PC-9 (cell line): ENCODE data around the gene MVP. TPM values are rescaled to one million over a fixed set of nuclear protein-coding genes. Genes with fewer than 3 reads are reported as not detected.

Source experiments
- BruUV-seq: library from RNA; stranded (reverse); fragments of 400-500 nt; replicated peaks from 2 replicates; lab custom pipeline; 2021; lab: Mats Ljungman, UMichigan
- CTCF ChIA-PET: fragments of 300-600 bp; sonication (Branson Sonifier 250); formaldehyde crosslinking; loops from one replicate; lab custom pipeline; 2022; ENCODE audit warnings: antibody characterized with exemption; lab: Charles Lee
- POLR2A ChIA-PET: fragments of 300-600 bp; sonication (Branson Sonifier 250); formaldehyde crosslinking; loops from one replicate; lab custom pipeline; 2022; ENCODE audit warnings: antibody characterized with exemption; ENCODE audit not compliant: unreplicated experiment; lab: Charles Lee
- DNase-seq, 2 experiments: peaks; one replicate each; pipeline versions ENCODE4 v3.0.0 to v3.0.0-alpha.2; 2015 to 2022; ENCODE audit warnings: mixed read lengths in 1 of 2
- H2AFZ ChIP-seq: fragments of 200-600 bp; sonication (generic); 2 replicates; pipeline ENCODE4 v1.8.1; 2017; ENCODE audit warnings: antibody characterized with exemption
- H3F3A ChIP-seq: fragments of 200-600 bp; sonication (generic); 2 replicates; pipeline ENCODE4 v1.8.1; 2017; ENCODE audit warnings: antibody characterized with exemption, mild to moderate bottlenecking, low read depth; ENCODE audit not compliant: insufficient read depth
- H3K27ac ChIP-seq: fragments of 200-600 bp; sonication (generic); 2 replicates; pipeline ENCODE4 v1.6.1; 2016; ENCODE audit warnings: mixed run types
- H3K27me3 ChIP-seq: fragments of 200-600 bp; sonication (generic); 2 replicates; pipeline ENCODE4 v1.6.1; 2016; ENCODE audit warnings: low read depth, mixed run types; ENCODE audit not compliant: insufficient read depth
- H3K36me3 ChIP-seq: fragments of 200-600 bp; sonication (generic); 2 replicates; pipeline ENCODE4 v1.6.1; 2016; ENCODE audit warnings: low read depth, mixed run types
- H3K4me1 ChIP-seq: fragments of 200-600 bp; sonication (generic); replicated peaks from 2 replicates; pipeline ENCODE4 v1.6.1; 2016; ENCODE audit warnings: mixed run types; ENCODE audit not compliant: insufficient read depth
- H3K4me2 ChIP-seq: fragments of 200-600 bp; sonication (generic); 2 replicates; pipeline ENCODE4 v1.6.1; 2017; ENCODE audit warnings: mixed run types
- H3K4me3 ChIP-seq: fragments of 200-600 bp; sonication (generic); 2 replicates; pipeline ENCODE4 v1.6.1; 2016; ENCODE audit warnings: mixed run types
- H3K79me2 ChIP-seq: fragments of 200-600 bp; sonication (generic); 2 replicates; pipeline ENCODE4 v1.6.1; 2017; ENCODE audit warnings: low read depth, mixed run types
- H3K9me2 ChIP-seq: fragments of 200-600 bp; sonication (generic); 2 replicates; pipeline ENCODE4 v1.8.1; 2017; ENCODE audit warnings: mild to moderate bottlenecking; ENCODE audit not compliant: insufficient read depth
- H3K9me3 ChIP-seq: fragments of 200-600 bp; sonication (generic); 2 replicates; pipeline ENCODE4 v1.8.1; 2016; ENCODE audit warnings: low read depth; ENCODE audit not compliant: insufficient read depth
- H4K20me1 ChIP-seq: fragments of 200-600 bp; sonication (generic); 2 replicates; pipeline ENCODE4 v1.8.1; 2017; ENCODE audit not compliant: insufficient read depth
- CTCF ChIP-seq: fragments of 200-600 bp; sonication (generic); conservative IDR thresholded peaks from 2 replicates; pipeline ENCODE4 v1.6.1; 2017; ENCODE audit warnings: mixed run types, antibody characterized with exemption, mild to moderate bottlenecking, moderate library complexity
- EZH2 ChIP-seq: fragments of 200-600 bp; sonication (generic); IDR thresholded peaks from 2 replicates; pipeline ENCODE4 v1.8.0; 2017; ENCODE audit warnings: antibody characterized with exemption, low read depth
- intact Hi-C: fragments of 100-400 bp; cut with micrococcal nuclease; formaldehyde crosslinking; loops from one replicate; pipeline ENCODE4 v1.10.0; 2022; ENCODE audit not compliant: unreplicated experiment
- total RNA-seq: library from RNA; stranded (reverse); gene quantifications from 2 replicates; pipeline ENCODE4 v1.2.3, GENCODE V29; 2021

Gene MVP
- total RNA-seq, 1 experiment from 2014 or later: 208 TPM

DNA sequence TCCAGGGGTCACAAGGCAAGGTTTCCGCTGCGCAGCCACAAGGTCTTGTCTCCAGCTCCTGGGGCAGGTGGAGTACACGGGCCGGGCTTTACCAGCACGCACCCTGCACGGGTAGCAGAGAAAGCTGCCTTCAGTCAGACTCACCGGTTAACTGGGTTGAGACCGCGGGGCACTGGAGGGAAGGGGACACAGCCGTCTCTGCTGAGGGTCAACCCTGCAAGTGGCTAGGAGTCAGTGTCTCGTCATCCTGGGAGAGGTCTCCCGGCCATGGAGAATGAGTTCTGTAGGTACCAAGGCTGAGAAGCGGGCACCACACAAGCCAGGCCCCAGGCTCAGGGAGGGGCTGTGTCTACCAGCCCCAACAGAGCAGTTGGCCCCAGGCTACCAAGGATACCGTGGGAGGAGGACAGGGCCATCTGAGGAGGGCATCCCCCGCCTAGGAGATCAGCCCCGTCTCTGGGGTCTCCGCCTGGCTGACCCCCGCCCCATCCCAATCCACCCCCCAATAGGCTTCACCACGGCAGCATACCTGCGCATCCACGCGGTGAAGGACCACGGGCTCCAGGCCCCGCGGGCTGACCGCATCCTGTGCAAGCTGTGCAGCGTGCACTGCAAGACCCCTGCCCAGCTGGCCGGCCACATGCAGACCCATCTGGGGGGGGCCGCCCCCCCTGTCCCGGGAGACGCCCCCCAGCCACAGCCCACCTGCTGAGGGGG lies 11.1 kb upstream of the MVP start:
- no peak overlapping the region for H2AFZ ChIP-seq
- peaks cover 17% of the 10 kb centered on the region for H3K79me2 ChIP-seq
- H3K27me3 ChIP-seq: no peaks in the 10 kb centered on the region
- 0 out of 2 replicates have a peak, but pooled peaks cover 9% of the 10 kb centered on the region for H3K36me3 ChIP-seq
- peaks cover 42% of the 10 kb centered on the region for H3K4me1 ChIP-seq
- peaks cover 60% of the 10 kb centered on the region for H3F3A ChIP-seq
- H3K4me3 ChIP-seq: peak overlapping the region; percentile 58; the same call in 1 of the 2 replicates
- TF ChIP-seq EZH2 (no peak), CTCF (no peak)
- no TSS peak for BruUV-seq
- no peak overlapping the region for H3K27ac ChIP-seq
- H3K4me2 ChIP-seq: peak overlapping the region; percentile 79
- DNase-seq: no peak
- H4K20me1 ChIP-seq: peaks cover 10% of the 10 kb centered on the region; the same call in 1 of the 2 replicates
- intact Hi-C loops: no loop called here
- H3K9me3 ChIP-seq: no peaks in the 10 kb centered on the region
- CTCF ChIA-PET: interaction anchor here (1.5 kb wide), 1 partner anchor 39 kb away, joined by 10 read pairs; no protein-coding TSS in a partner anchor
- H3K9me2 ChIP-seq: no peaks in the 10 kb centered on the region
- POLR2A ChIA-PET: interaction anchor here (0.5 kb wide), 1 partner anchor 107 kb away, joined by 20 read pairs; no protein-coding TSS in a partner anchor

DNA sequence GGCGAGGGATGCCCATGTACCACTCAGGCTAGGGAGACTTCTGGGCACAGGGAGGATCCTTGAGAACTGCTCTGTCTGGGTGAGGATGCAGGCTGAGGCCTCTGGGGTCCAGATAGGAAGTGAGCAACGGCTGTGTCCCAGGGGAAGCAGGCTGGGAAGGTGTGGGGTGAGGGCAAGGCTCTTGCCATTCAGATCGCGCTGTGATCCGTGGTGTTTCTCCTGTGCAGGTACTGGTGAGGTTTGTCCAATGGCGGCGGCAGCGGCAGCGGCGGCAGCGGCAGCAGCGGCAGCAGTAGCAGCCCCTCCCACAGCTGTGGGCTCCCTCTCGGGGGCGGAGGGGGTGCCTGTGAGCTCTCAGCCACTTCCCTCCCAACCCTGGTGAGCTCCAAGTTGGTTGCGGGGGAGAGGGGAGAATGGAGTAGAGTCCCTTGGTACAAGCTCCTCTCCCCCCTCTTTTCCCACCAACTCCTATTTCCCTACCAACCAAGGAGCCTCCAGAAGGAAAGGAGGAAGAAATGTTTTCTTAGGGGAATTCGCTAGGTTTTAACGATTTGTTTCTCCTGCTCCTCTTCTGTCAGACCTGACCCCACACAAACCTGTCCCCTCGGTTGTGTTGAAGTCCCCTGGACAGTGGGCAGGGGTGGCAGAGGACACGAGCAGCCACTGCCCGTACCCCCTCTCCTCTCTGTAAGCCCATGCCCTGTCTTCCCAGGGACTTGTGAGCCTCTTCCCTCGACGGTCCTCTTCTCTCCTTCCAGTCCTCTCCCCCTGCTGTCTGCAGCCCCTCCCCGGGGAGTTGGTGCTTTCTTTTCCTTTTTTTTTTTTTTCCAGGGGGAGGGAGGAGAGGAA lies 10.2 kb upstream of the MVP start:
- H4K20me1 ChIP-seq: peaks cover 10% of the 10 kb centered on the region; the same call in 1 of the 2 replicates
- H3K9me2 ChIP-seq: no peaks in the 10 kb centered on the region
- ChIA-PET CTCF (no interaction called here), POLR2A (no interaction called here)
- H3K4me1 ChIP-seq: peaks cover 39% of the 10 kb centered on the region
- H2AFZ ChIP-seq: no peak overlapping the region
- TF ChIP-seq EZH2: no peak
- no peak for TF ChIP-seq CTCF
- peaks cover 17% of the 10 kb centered on the region for H3K79me2 ChIP-seq
- H3K27ac ChIP-seq: no peak overlapping the region
- H3F3A ChIP-seq: peaks cover 57% of the 10 kb centered on the region
- no peaks in the 10 kb centered on the region for H3K9me3 ChIP-seq
- H3K4me2 ChIP-seq: peak overlapping the region; percentile 91; the same call in 1 of the 2 replicates
- no TSS peak for BruUV-seq
- intact Hi-C loops: loop anchor here (2.0 to 10.0 kb wide), 2 partner anchors 185 to 215 kb away; partner anchors contain the start of gene HIRIP3
- DNase-seq: no peak
- H3K36me3 ChIP-seq: 0 out of 2 replicates have a peak, but pooled peaks cover 9% of the 10 kb centered on the region
- no peaks in the 10 kb centered on the region for H3K27me3 ChIP-seq
- no peak overlapping the region for H3K4me3 ChIP-seq

DNA sequence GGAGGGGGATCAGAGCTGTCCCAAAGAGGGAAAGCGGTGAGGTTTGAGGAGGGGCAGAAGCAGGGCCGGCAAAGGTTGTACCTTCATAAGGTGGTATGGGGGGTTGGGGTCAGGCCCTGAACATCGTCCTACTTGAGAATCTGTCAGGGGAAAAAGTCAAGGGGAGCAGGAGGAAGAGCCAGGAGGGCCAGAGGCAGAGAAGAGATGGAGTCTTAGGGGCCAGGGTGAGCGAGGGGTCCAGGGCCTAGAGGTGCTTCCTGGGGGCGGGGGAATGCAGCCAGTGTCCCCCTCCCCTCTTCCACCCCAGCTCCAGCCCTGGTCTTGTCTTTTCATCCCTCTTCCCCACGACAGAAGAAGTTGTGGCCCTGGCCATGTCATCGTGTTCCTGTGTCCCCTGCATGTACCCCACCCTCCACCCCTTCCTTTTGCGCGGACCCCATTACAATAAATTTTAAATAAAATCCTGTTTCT lies 9.5 kb upstream of the MVP start:
- Histone ChIP-seq H3K9me2 (no peaks in the 10 kb centered on the region), H3K9me3 (no peaks in the 10 kb centered on the region), H3F3A (peaks cover 58% of the 10 kb centered on the region), H3K79me2 (peaks cover 17% of the 10 kb centered on the region), H3K4me1 (peaks cover 44% of the 10 kb centered on the region), H4K20me1 (peaks cover 10% of the 10 kb centered on the region; the same call in 1 of the 2 replicates), H3K27ac (no peak overlapping the region), H3K4me3 (peak overlapping the region; percentile 58; the same call in 1 of the 2 replicates), H3K36me3 (0 out of 2 replicates have a peak, but pooled peaks cover 9% of the 10 kb centered on the region), H2AFZ (no peak overlapping the region), H3K4me2 (peak overlapping the region; percentile 91), H3K27me3 (no peaks in the 10 kb centered on the region)
- POLR2A ChIA-PET: interaction anchor here (0.6 kb wide), 1 partner anchor 9 kb away, joined by 3 read pairs; the partner anchor contains the start of gene MVP
- BruUV-seq: TSS peak; percentile 17
- TF ChIP-seq CTCF (no peak), EZH2 (no peak)
- intact Hi-C loops: loop anchor here (2.0 to 10.0 kb wide), 2 partner anchors 184 to 216 kb away; partner anchors contain the start of gene HIRIP3
- CTCF ChIA-PET: no interaction called here
- DNase-seq: no peak
